Measurements from ENCODE around the gene MDM4. TPM values are rescaled to one million over a fixed set of nuclear protein-coding genes. Genes with fewer than 3 reads are reported as not detected.

The MDM4 gene
- total RNA-seq, 1 experiment from 2014 or later, result 56.5 TPM

DNA sequence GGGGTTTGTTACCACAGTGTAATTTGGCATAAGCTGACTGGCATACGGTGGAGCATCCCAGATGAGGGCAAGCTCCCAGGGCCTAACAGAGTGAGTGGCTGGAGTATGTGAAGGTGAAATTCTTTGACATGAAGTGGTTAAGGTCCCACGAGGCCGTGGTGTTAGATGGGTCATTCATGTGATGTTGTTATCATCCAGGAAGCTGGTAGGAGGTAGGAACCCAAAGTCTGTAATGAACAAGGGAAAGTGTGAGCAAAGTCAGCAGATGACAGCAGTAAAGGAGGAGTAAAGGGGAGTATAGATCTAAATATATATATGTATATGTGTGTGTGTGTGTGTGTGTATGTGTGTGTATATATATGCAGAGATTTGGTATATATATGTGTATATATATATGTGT, 47.6 kb downstream of the MDM4 start:
- Histone ChIP-seq H3K9me3 (no peaks in the 10 kb centered on the region), H3K4me3 (ENCODE audit: low read depth, low read length) (no peak overlapping the region), H3K4me1 (peaks cover 37% of the 10 kb centered on the region), H3K27me3 (replicated peaks; ENCODE audit: control insufficient read depth, insufficient read depth, low read length) (no peaks in the 10 kb centered on the region), H3K36me3 (ENCODE audit: control insufficient read depth, insufficient read depth, low read length) (no peaks in the 10 kb centered on the region; the same call in 1 of the 2 replicates)
- TF ChIP-seq, protein P1, sequence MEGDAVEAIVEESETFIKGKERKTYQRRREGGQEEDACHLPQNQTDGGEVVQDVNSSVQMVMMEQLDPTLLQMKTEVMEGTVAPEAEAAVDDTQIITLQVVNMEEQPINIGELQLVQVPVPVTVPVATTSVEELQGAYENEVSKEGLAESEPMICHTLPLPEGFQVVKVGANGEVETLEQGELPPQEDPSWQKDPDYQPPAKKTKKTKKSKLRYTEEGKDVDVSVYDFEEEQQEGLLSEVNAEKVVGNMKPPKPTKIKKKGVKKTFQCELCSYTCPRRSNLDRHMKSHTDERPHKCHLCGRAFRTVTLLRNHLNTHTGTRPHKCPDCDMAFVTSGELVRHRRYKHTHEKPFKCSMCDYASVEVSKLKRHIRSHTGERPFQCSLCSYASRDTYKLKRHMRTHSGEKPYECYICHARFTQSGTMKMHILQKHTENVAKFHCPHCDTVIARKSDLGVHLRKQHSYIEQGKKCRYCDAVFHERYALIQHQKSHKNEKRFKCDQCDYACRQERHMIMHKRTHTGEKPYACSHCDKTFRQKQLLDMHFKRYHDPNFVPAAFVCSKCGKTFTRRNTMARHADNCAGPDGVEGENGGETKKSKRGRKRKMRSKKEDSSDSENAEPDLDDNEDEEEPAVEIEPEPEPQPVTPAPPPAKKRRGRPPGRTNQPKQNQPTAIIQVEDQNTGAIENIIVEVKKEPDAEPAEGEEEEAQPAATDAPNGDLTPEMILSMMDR (IDR thresholded peaks at IDR 0.05; ENCODE audit: insufficient read depth in 1 of 2, low read depth in 1 of 2, low read length in 1 of 2, severe bottlenecking in 1 of 2, unreplicated experiment in 1 of 2), result no peak
- Mint-ChIP-seq H3K9me3 (ENCODE audit: unreplicated experiment) (no peaks in the 10 kb centered on the region), H3K4me3 (ENCODE audit: unreplicated experiment) (no peak overlapping the region), H3K27me3 (ENCODE audit: insufficient read depth, unreplicated experiment) (no peaks in the 10 kb centered on the region), H3K4me1 (ENCODE audit: low read depth, unreplicated experiment) (peaks cover 55% of the 10 kb centered on the region), H3K27ac (ENCODE audit: unreplicated experiment) (peak overlapping the region; percentile 8), H3K36me3 (ENCODE audit: insufficient read depth, unreplicated experiment) (peaks cover 20% of the 10 kb centered on the region)
- intact Hi-C loops (cut with micrococcal nuclease; ENCODE audit: unreplicated experiment), result no loop called here
- DNase-seq, result no peak
- BruUV-seq (replicated peaks), result no TSS peak
- CTCF ChIA-PET, result interaction anchor here (1.3 kb wide), 1 partner anchor 61 kb away, joined by 3 read pairs; no protein-coding TSS in a partner anchor
- POLR2A ChIA-PET, result no interaction called here

DNA sequence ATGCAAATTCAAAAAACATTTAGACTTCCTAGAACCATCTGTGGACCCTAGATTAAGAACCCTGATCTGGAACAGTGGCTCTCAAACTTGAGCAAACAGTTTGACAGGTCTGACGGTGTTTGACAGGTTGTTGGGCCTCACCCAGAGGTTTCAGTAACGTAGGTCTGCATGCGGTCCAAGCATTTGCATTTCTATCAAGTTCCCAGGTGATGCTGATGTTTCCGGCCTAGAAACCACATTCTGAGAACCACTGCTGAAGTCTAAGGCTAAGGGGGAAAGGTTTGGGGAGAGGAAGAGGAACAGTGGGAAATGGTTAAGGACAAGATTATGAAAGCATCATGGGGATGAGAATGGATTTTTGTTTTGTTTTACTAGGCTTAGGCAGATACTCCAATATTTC, 48.6 kb downstream of the MDM4 start:
- no TSS peak for BruUV-seq (replicated peaks)
- DNase-seq, result no peak
- Histone ChIP-seq H3K4me1 (peaks cover 34% of the 10 kb centered on the region), H3K36me3 (ENCODE audit: control insufficient read depth, insufficient read depth, low read length) (no peaks in the 10 kb centered on the region; the same call in 1 of the 2 replicates), H3K27me3 (replicated peaks; ENCODE audit: control insufficient read depth, insufficient read depth, low read length) (no peaks in the 10 kb centered on the region), H3K9me3 (no peaks in the 10 kb centered on the region), H3K4me3 (ENCODE audit: low read depth, low read length) (no peak overlapping the region)
- peaks cover 20% of the 10 kb centered on the region for H3K36me3 Mint-ChIP-seq (ENCODE audit: insufficient read depth, unreplicated experiment)
- H3K9me3 Mint-ChIP-seq (ENCODE audit: unreplicated experiment), result no peaks in the 10 kb centered on the region
- H3K27ac Mint-ChIP-seq (ENCODE audit: unreplicated experiment), result peak overlapping the region; percentile 40
- peak overlapping the region; percentile 22 for H3K4me3 Mint-ChIP-seq (ENCODE audit: unreplicated experiment)
- H3K27me3 Mint-ChIP-seq (ENCODE audit: insufficient read depth, unreplicated experiment), result no peaks in the 10 kb centered on the region
- POLR2A ChIA-PET, result interaction anchor here (1.0 kb wide), 1 partner anchor 49 kb away, joined by 5 read pairs; the partner anchor contains the start of gene MDM4
- H3K4me1 Mint-ChIP-seq (ENCODE audit: low read depth, unreplicated experiment), result peaks cover 55% of the 10 kb centered on the region
- CTCF ChIA-PET, result interaction anchor here (1.3 to 2.5 kb wide), 4 partner anchors 59 to 243 kb away, joined by 3 to 40 read pairs (median 9); no protein-coding TSS in a partner anchor
- TF ChIP-seq, protein P1 (IDR thresholded peaks at IDR 0.05; ENCODE audit: insufficient read depth in 1 of 2, low read depth in 1 of 2, low read length in 1 of 2, severe bottlenecking in 1 of 2, unreplicated experiment in 1 of 2), result no peak
- intact Hi-C loops (cut with micrococcal nuclease; ENCODE audit: unreplicated experiment), result loop anchor here (1.0 kb wide), 2 partner anchors 198 to 242 kb away; no protein-coding TSS in a partner anchor

DNA sequence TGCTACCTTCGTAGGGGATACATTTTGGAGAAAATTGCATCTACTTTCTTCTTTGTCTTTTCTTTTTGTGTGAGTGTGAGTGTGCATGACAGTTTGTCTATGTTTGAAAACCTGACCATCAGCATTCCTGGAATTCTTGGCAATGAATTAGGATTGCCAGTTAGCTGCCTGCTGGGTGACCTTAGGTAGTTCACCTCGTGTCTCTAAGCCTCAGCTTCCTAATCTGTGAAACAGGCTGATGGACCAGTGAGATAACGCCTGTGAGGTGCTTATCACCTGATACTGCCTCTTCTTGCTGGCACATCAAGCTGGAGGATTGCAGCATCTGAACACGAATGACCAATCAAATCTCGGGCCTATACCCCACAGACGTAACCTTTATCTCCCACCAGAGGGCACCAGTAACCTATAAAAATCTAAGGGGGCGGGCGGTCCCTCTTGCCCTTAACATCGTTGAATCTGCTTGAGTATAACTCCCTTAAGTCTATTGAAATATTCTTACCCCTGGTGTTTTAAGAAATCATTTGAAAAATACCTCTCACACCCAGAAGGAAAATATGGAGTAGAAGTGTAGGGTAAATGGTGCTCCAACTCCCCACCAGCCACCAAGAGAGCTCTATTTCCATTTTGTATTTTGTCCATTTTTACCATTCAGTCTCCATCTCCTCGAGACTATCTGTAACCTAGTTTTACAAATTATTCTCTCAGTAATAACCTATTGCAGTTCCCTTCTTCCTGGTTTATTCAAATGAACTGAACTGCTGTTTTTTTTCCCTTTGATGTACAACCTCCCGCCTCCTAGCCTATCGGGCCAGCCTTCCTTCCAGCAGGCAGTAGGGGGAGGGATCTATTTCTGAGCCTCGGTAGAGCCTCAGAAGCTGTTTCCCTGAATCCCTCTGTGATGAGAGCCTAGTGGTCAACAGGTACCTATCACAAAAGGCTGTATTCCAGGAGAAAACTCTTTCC, 49.7 kb downstream of the MDM4 start:
- POLR2A ChIA-PET, result interaction anchor here (0.5 to 1.0 kb wide), 2 partner anchors 50 to 1006 kb away, joined by 4 to 5 read pairs; partner anchors contain the start of gene MDM4
- H3K4me1 ChIP-seq, result peaks cover 24% of the 10 kb centered on the region
- TF ChIP-seq, protein P1 (IDR thresholded peaks at IDR 0.05; ENCODE audit: insufficient read depth in 1 of 2, low read depth in 1 of 2, low read length in 1 of 2, severe bottlenecking in 1 of 2, unreplicated experiment in 1 of 2), result peak; percentile 53 to 78
- H3K36me3 ChIP-seq (ENCODE audit: control insufficient read depth, insufficient read depth, low read length), result no peaks in the 10 kb centered on the region; the same call in 1 of the 2 replicates
- H3K4me3 ChIP-seq (ENCODE audit: low read depth, low read length), result no peak overlapping the region
- H3K9me3 ChIP-seq, result no peaks in the 10 kb centered on the region
- Mint-ChIP-seq H3K27ac (ENCODE audit: unreplicated experiment) (peak overlapping the region; percentile 40), H3K4me1 (ENCODE audit: low read depth, unreplicated experiment) (peaks cover 46% of the 10 kb centered on the region), H3K9me3 (ENCODE audit: unreplicated experiment) (no peaks in the 10 kb centered on the region), H3K4me3 (ENCODE audit: unreplicated experiment) (peak overlapping the region; percentile 22), H3K27me3 (ENCODE audit: insufficient read depth, unreplicated experiment) (no peaks in the 10 kb centered on the region), H3K36me3 (ENCODE audit: insufficient read depth, unreplicated experiment) (peaks cover 13% of the 10 kb centered on the region)
- CTCF ChIA-PET, result interaction anchor here (0.7 to 2.5 kb wide), 8 partner anchors 8 to 242 kb away, joined by 3 to 40 read pairs (median 4); no protein-coding TSS in a partner anchor
- H3K27me3 ChIP-seq (replicated peaks; ENCODE audit: control insufficient read depth, insufficient read depth, low read length), result no peaks in the 10 kb centered on the region
- DNase-seq, result peak; percentile 75 to 78
- no TSS peak for BruUV-seq (replicated peaks)
- intact Hi-C loops (cut with micrococcal nuclease; ENCODE audit: unreplicated experiment), result loop anchor here (1.0 to 2.0 kb wide), 3 partner anchors 59 to 241 kb away; no protein-coding TSS in a partner anchor
